Common myeloid progenitor, CD34-positive (primary cell): ENCODE results near the gene SETD3.

Experiments used
- CTCF ChIA-PET: fragments of 350-600 bp; sonication (Branson Sonifier 250); formaldehyde crosslinking; loops from one replicate; lab custom pipeline; 2021; ENCODE audit warnings: antibody characterized with exemption; lab: Charles Lee
- POLR2A ChIA-PET: fragments of 350-600 bp; sonication (Branson Sonifier 250); formaldehyde crosslinking; loops from one replicate; lab custom pipeline; 2021; ENCODE audit warnings: antibody characterized with exemption; lab: Charles Lee
- DNase-seq, 3 donors: peaks; one replicate each; pipeline versions ENCODE4 v3.0.0 to v3.0.0-alpha.2; 2013
- H3K27ac ChIP-seq, 2 experiments: 1 replicate in 1 of 2; 2 replicates in 1 of 2; pipeline ENCODE4 v1.7.0; 2013; ENCODE audit warnings: inconsistent platforms in 2 of 2, low read length in 2 of 2, mild to moderate bottlenecking in 2 of 2, low read depth in 1 of 2, moderate library complexity in 1 of 2; ENCODE audit not compliant: severe bottlenecking in 2 of 2, insufficient read depth in 1 of 2, poor library complexity in 1 of 2
- H3K27me3 ChIP-seq, 5 experiments: replicated peaks in 2 of 5; 1 replicate in 3 of 5; 2 replicates in 2 of 5; pipeline versions ENCODE4 v1.6.1 to v1.7.0; 2013; ENCODE audit warnings: low read length in 4 of 5, mild to moderate bottlenecking in 2 of 5, moderate library complexity in 2 of 5, inconsistent platforms in 1 of 5; ENCODE audit not compliant: insufficient read depth in 5 of 5, control insufficient read depth in 4 of 5
- H3K36me3 ChIP-seq, 4 experiments: 1 replicate in 2 of 4; 2 replicates in 2 of 4; pipeline versions ENCODE4 v1.6.1 to v1.7.0; 2013; ENCODE audit warnings: low read length in 3 of 4, control low read depth in 1 of 4, mild to moderate bottlenecking in 1 of 4; ENCODE audit not compliant: control insufficient read depth in 4 of 4, insufficient read depth in 4 of 4
- H3K4me1 ChIP-seq, 4 experiments: 1 replicate in 3 of 4; 2 replicates in 1 of 4; pipeline versions ENCODE4 v1.6.1 to v1.7.1; 2013; ENCODE audit warnings: low read length in 3 of 4, mild to moderate bottlenecking in 3 of 4, control low read depth in 1 of 4, inconsistent platforms in 1 of 4, moderate library complexity in 1 of 4; ENCODE audit not compliant: control insufficient read depth in 4 of 4, insufficient read depth in 4 of 4; ENCODE audit errors: control extremely low read depth in 1 of 4
- H3K4me3 ChIP-seq, 7 experiments: 1 replicate in 4 of 7; 2 replicates in 3 of 7; pipeline versions ENCODE4 v1.5.1 to v1.7.0; 2013; ENCODE audit warnings: mild to moderate bottlenecking in 7 of 7, low read length in 6 of 7, moderate library complexity in 6 of 7, inconsistent platforms in 2 of 7, low read depth in 2 of 7, control low read depth in 1 of 7; ENCODE audit not compliant: insufficient read depth in 4 of 7, control insufficient read depth in 1 of 7; ENCODE audit errors: extremely low read depth in 1 of 7
- H3K9me3 ChIP-seq, 5 experiments: 1 replicate in 4 of 5; 2 replicates in 1 of 5; pipeline versions ENCODE4 v1.6.1 to v1.7.1; 2013; ENCODE audit warnings: low read length in 4 of 5, mild to moderate bottlenecking in 2 of 5, inconsistent platforms in 1 of 5, low read depth in 1 of 5, moderate library complexity in 1 of 5; ENCODE audit not compliant: control insufficient read depth in 4 of 5, insufficient read depth in 2 of 5; ENCODE audit errors: control extremely low read depth in 1 of 5
- WGBS: methylation state at CpG from one replicate; pipeline ENCODE4 v1.1.5; 2013; ENCODE audit not compliant: insufficient coverage; 5-methylcytosine and 5-hydroxymethylcytosine counted together

The SETD3 gene

DNA sequence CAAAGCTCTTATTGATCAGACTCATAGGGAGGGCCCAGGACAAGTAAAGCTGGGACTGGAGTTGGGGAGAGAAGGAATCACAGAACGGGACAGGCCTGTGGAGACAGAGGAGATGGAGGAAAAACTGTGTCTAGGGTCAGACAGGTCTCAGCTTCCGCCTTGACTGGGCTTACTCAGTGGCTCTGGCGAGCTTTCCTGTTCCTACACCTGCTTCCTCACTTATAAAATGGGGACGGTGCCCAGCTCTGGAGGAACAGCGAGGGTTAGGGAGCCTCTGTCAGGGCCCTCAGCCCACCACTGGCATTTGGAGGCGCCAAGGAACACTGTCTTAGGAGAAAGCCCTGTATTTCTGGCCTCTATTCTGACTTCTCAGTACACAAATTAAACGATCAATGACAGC is 34.7 kb downstream of the SETD3 start:
- no peak overlapping the region for H3K27ac ChIP-seq
- DNase-seq, result no peak
- H3K36me3 ChIP-seq, result peaks cover 21 to 78% (median 56%) of the 10 kb centered on the region in 4 experiments
- CTCF ChIA-PET, result no interaction called here
- H3K9me3 ChIP-seq, result no peaks in the 10 kb centered on the region
- H3K4me3 ChIP-seq, result no peak overlapping the region
- H3K4me1 ChIP-seq, result no peaks in the 10 kb centered on the region
- WGBS, result 85% methylated on average over 5 of the region's 7 CpGs
- POLR2A ChIA-PET, result no interaction called here
- H3K27me3 ChIP-seq, result no peaks in the 10 kb centered on the region

GRCh38 chr14:99441918-99442317 is 38.7 kb downstream of the SETD3 start:
- Histone ChIP-seq H3K9me3 (no peaks in the 10 kb centered on the region), H3K27me3 (no peaks in the 10 kb centered on the region), H3K27ac (no peak overlapping the region), H3K4me1 (peaks cover 0 to 6% (median 5%) of the 10 kb centered on the region in 4 experiments), H3K4me3 (no peak overlapping the region), H3K36me3 (peaks cover 13 to 71% (median 41%) of the 10 kb centered on the region in 4 experiments)
- POLR2A ChIA-PET, result no interaction called here
- no peak for DNase-seq
- WGBS, result 100% methylated on average over 5 of the region's 7 CpGs
- CTCF ChIA-PET, result interaction anchor here (1.0 to 3.4 kb wide), 2 partner anchors 9 to 17 kb away, joined by 3 to 9 read pairs; no protein-coding TSS in a partner anchor

- H3K4me3 ChIP-seq, result no peak overlapping the region
- DNase-seq, result peak in 1 of 3 donors; percentile 11
- no peaks in the 10 kb centered on the region for H3K9me3 ChIP-seq
- 96% methylated on average over 8 of the region's 11 CpGs for WGBS
- peaks cover 0 to 12% (median 11%) of the 10 kb centered on the region in 4 experiments for H3K4me1 ChIP-seq
- no peak overlapping the region for H3K27ac ChIP-seq
- ChIA-PET CTCF (interaction anchor here (0.6 to 3.4 kb wide), 4 partner anchors 9 to 85 kb away, joined by 3 to 9 read pairs (median 3); no protein-coding TSS in a partner anchor), POLR2A (no interaction called here)
- H3K27me3 ChIP-seq, result no peaks in the 10 kb centered on the region
- H3K36me3 ChIP-seq, result peaks cover 13 to 72% (median 37%) of the 10 kb centered on the region in 4 experiments
These were observed 39.3 kb downstream of the SETD3 start for GRCh38 chr14:99441157-99441870.

DNA sequence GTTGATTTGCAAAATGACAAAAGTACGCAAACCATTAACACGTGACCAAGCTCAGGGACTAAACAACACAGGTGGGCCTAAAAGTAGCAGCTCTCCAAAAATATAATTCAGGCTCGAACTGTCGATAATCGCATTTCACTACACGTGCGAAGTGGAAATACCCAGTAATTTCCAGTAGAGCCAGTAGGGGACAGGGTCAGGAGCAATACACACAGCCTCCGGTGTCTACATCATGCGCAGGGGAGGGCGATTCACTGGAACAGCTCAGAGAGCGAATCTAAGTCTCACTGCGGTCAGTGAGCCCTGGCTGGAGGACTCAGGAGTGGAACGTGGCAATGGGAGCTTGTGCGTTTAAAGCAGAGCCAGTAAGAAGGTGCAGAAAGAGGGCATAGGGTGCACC is 40.4 kb downstream of the SETD3 start:
- DNase-seq, result peak in 1 of 3 donors; percentile 4
- POLR2A ChIA-PET, result no interaction called here

DNA sequence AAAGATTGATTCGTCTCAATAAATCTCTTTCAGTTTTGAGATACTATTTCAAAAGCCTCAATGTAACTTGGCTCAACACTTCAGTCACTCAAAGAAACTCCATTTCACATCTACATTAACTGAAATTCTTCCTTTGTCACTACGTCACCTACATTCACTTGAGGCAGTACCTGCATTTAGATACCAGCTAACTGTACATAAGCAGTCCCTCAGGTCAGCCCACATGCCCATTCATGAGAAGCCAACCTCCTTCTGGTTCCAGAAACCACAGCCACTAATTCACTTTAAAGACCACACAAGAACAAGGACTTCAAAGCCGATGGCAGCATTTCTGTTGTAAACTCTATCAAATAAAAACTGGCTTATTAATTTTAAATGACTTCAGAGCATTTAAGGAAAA is 43.0 kb downstream of the SETD3 start:
- H3K4me1 ChIP-seq, result peaks cover 0 to 16% (median 13%) of the 10 kb centered on the region in 4 experiments
- no peaks in the 10 kb centered on the region for H3K27me3 ChIP-seq
- 97% methylated on average over 3 of the region's 3 CpGs for WGBS
- peaks cover 11 to 70% (median 43%) of the 10 kb centered on the region in 4 experiments for H3K36me3 ChIP-seq
- H3K27ac ChIP-seq, result no peak overlapping the region
- H3K4me3 ChIP-seq, result no peak overlapping the region
- no peak for DNase-seq
- POLR2A ChIA-PET, result no interaction called here
- no peaks in the 10 kb centered on the region for H3K9me3 ChIP-seq
- CTCF ChIA-PET, result interaction anchor here (1.6 kb wide), 1 partner anchor 31 kb away, joined by 3 read pairs; no protein-coding TSS in a partner anchor

More for the DNA sequence above, 40.4 kb downstream of the SETD3 start:
- CTCF ChIA-PET, result interaction anchor here (1.0 to 3.4 kb wide), 3 partner anchors 10 to 37 kb away, joined by 3 to 9 read pairs (median 3); no protein-coding TSS in a partner anchor
- no peaks in the 10 kb centered on the region for H3K27me3 ChIP-seq
- no peaks in the 10 kb centered on the region for H3K9me3 ChIP-seq
- H3K27ac ChIP-seq, result no peak overlapping the region
- no peak overlapping the region for H3K4me3 ChIP-seq
- WGBS, result 97% methylated on average over 13 of the region's 14 CpGs
- peaks cover 13 to 75% (median 43%) of the 10 kb centered on the region in 4 experiments for H3K36me3 ChIP-seq
- H3K4me1 ChIP-seq, result peaks cover 0 to 16% (median 13%) of the 10 kb centered on the region in 4 experiments

GRCh38 chr14:99436247-99437180 is 44.1 kb downstream of the SETD3 start:
- peak in 2 of 3 donors; percentile 1 to 12 for DNase-seq
- H3K9me3 ChIP-seq, result no peaks in the 10 kb centered on the region
- no peak overlapping the region for H3K4me3 ChIP-seq
- CTCF ChIA-PET, result interaction anchor here (1.2 kb wide), 1 partner anchor 20 kb away, joined by 3 read pairs; no protein-coding TSS in a partner anchor
- H3K4me1 ChIP-seq, result peaks cover 0 to 16% (median 13%) of the 10 kb centered on the region in 4 experiments
- H3K27me3 ChIP-seq, result no peaks in the 10 kb centered on the region
- peaks cover 15 to 68% (median 39%) of the 10 kb centered on the region in 4 experiments for H3K36me3 ChIP-seq
- no peak overlapping the region for H3K27ac ChIP-seq
- POLR2A ChIA-PET, result no interaction called here
- 65% methylated on average over 10 of the region's 14 CpGs for WGBS
